G401.6 (cell line): Measurements from ENCODE around the gene TPGS1.

Experiments
- FAIRE-seq: peaks from 2 replicates; lab custom pipeline; 2012; peaks lifted over from hg19 to GRCh38; lab: Jason Lieb, UNC

Gene TPGS1

DNA sequence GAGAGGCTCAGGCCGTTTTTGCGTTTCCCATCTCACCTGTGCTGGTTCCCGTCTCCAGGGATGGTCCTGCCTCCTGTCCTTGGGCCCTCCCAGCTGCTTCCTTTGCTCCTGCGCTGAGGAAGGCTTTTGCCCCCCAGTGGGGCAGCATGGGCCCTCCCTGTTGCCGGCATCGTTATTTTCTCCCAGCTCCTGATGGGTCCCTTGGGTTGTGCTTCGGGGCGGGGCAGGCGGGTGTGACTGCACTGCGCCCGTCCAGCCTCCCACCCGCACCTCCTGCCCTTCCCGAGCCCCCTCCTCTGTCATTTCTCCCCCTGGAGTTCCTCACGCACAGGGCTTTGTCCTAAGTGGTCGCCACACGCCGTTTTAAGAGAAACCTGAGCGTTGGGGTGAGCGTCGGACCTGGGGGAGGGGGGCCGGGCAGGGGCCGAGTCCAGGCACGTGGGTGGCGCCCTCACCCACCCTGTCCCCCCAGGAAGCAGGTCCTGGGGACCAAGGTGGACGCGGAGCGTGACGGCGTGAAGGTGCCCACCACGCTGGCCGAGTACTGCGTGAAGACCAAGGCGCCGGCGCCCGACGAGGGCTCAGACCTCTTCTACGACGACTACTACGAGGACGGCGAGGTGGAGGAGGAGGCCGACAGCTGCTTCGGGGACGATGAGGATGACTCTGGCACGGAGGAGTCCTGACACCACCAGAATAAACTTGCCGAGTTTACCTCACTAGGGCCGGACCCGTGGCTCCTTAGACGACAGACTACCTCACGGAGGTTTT is 33.8 kb downstream of the TPGS1 start:
- FAIRE-seq: no peak

DNA sequence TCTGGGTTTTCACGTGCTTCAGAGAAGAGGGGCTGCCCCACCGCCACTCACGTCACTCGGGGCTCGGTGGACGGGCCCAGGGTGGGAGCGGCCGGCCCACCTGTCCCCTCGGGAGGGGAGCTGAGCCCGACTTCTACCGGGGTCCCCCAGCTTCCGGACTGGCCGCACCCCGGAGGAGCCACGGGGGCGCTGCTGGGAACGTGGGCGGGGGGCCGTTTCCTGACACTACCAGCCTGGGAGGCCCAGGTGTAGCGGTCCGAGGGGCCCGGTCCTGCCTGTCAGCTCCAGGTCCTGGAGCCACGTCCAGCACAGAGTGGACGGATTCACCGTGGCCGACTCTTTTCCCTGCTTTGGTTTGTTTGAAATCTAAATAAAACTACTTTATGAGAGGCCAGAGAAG is 34.4 kb downstream of the TPGS1 start:
- no peak for FAIRE-seq

DNA sequence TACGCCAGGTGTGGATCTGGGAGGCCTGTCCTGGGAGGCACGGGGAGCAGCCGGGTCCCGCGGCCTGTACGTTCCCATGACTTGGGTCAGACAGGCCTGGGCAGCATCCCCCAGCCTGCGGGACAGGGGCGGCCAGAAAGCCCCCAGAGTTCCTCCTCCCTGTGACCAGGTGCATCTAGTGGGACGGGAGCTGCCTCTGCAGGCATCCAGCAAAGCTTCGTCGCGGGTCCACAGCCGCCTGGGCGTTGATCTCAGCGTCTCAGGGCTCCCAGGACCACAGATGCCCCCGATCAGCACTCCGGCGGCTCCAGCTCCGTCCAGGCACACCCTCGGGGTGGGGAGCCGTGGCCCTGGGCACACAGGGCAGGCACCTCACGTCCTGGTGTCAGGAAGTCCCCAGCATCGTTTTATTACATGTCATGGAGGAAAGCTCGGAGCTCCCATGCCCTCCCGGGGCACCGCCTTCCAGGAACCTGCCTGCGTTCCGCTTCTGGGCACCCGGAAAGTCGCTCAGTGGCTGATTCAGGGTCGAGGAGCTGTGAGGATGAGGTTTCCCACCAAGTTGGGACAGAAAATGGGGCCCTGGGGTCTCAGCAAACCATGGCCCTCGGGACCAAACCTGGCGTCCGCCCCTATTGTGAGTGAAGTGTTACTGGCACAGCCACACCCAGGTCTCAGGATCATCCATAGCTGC is 35.0 kb downstream of the TPGS1 start:
- FAIRE-seq: no peak

DNA sequence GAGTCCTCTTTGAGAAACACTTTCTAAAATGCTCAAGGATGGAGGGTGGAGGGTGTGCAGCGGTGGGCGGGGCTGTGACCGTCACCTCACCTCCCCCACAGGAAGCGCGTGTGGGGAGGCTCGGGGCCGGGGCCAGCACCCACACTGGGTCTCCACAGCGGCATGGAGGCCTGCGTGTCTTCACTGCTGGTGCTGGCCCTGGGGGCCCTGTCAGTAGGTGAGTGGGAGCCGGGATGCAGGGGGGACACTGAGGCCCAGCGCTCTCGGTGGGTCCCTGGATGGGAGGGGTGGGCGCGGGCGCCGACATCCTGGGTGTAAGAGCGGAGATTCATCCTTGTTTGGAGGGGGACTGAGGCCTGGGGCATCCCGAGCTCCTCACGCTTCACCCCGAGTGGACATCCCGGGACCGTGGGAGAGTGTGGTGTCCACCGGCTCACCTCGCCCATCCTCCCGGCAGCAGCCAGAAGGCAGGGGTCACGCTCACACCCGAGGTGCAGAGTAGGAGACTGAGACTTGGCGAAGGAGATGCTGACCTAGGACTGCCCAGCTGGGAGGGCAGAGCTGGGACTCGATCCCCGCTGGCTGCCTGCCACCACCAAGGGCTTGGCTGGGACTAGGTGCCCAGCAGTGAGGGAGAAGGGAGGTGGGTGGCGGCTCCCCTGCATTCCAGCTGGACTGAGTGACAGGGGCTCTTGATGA is 36.8 kb downstream of the TPGS1 start, which contains the start of gene GZMM:
Gene GZMM (plus strand): TSS at position 144 of the 699 bp plus-strand sequence. CDS start 19 bp downstream, at position 163.
- no peak for FAIRE-seq

DNA sequence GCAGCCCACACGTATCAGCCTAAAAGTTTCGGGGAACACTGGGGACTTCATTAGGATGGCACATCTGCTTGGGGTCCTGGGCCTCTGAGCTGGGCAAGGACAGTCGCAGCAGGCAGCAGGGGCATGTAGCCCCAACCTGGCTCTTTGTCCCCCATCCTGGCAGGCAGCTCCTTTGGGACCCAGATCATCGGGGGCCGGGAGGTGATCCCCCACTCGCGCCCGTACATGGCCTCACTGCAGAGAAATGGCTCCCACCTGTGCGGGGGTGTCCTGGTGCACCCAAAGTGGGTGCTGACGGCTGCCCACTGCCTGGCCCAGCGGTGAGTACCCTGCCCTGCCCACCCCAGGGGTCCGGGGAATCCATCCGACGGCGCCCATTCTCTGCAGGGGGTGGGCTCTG is 39.8 kb downstream of the TPGS1 start:
- no peak for FAIRE-seq

DNA sequence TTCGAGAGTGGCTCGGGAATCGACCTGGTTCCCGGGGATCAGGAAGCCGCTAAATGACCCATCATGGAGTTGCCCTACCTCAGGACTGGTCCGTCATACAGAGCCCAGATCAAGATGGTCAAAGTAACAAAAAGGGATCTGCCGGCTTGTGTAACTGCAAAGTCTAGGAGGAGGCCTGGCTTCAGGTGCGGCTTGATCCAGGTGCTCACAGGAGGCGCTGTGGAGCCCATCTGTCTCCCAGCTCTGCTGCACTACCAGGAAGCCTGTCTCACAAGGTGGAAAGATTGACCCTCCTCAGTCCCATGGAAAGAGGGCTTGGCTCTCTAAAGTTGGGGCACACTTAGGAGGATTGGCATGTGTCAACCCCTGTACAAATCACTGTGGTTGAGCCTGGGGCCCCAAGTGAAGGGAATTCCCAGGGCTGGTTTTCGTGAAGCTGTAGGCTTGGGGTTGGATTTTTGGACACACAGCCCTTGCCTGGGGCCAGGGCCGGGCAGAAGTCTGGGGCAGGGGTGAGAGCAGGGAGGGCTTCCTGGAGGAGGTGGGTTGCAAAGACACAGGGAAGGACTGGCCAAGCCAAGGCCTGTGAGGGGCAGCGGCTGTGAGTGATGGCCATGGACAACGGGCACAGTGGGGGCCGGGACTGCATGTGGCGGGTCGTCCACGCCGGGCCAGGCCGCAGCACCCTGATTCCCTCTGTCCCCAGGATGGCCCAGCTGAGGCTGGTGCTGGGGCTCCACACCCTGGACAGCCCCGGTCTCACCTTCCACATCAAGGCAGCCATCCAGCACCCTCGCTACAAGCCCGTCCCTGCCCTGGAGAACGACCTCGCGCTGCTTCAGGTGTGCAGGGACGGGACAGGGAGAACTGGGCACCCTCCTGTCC is 40.8 kb downstream of the TPGS1 start:
- no peak for FAIRE-seq

DNA sequence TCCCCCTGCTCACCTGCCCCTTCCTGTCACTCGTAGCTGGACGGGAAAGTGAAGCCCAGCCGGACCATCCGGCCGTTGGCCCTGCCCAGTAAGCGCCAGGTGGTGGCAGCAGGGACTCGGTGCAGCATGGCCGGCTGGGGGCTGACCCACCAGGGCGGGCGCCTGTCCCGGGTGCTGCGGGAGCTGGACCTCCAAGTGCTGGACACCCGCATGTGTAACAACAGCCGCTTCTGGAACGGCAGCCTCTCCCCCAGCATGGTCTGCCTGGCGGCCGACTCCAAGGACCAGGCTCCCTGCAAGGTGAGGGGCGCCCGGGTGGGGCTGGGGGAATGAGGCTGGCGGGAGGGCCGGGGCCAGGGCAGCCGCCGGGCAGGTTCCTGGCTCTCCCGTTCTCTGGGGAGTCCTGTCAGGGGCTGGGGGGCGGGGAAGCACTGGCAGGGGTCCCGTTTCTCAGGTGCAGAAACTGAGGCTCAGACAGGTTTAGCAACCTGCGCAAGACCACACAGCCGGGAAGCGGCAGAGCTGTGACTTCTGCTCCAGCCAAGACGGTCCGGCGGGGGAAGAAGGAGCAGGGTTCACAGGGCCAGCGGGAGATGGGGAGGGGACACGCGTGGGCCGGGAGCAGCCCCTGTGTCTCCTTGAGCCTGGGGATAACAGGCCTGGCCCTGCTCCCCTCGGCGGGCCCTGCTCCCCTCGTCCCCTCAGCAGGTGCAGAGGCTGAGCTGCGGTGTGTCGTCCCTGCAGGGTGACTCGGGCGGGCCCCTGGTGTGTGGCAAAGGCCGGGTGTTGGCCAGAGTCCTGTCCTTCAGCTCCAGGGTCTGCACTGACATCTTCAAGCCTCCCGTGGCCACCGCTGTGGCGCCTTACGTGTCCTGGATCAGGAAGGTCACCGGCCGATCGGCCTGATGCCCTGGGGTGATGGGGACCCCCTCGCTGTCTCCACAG is 41.9 kb downstream of the TPGS1 start:
- FAIRE-seq: no peak

DNA sequence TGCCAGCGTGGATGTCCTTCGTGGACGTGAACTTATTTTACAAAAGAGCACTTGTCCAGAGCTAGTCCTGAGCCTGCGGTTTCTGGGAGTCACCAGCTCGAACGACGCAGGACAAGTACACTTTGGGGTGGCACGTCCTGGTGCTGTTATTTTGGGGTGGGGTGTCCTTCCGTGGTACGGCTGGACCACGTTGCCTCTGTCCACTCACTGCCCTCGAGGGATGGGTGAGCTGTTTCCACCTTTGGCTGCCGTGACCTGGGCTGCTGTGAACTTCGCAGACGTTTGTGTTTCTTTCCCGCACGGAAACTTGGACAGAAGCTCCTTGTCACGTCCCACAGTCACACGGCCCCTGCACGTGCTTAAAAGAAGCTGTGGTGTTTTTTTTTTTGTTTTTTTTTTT is 47.5 kb downstream of the TPGS1 start:
- no peak for FAIRE-seq

DNA sequence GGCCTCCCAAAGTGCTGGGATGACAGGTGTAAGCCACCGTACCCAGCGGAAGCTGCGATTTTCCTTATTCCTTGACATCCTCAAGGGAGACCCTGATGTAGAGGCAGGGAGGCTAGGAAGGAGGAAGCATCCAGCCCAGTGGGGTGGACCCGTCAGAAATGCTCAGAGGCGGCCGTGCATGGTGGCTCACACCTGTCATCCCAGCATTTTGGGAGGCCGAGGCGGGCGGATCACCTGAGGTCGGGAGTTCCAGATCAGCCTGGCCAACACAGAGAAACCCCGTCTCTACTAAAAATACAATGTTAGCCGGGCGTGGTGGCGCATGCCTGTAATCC is 48.1 kb downstream of the TPGS1 start:
- no peak for FAIRE-seq

DNA sequence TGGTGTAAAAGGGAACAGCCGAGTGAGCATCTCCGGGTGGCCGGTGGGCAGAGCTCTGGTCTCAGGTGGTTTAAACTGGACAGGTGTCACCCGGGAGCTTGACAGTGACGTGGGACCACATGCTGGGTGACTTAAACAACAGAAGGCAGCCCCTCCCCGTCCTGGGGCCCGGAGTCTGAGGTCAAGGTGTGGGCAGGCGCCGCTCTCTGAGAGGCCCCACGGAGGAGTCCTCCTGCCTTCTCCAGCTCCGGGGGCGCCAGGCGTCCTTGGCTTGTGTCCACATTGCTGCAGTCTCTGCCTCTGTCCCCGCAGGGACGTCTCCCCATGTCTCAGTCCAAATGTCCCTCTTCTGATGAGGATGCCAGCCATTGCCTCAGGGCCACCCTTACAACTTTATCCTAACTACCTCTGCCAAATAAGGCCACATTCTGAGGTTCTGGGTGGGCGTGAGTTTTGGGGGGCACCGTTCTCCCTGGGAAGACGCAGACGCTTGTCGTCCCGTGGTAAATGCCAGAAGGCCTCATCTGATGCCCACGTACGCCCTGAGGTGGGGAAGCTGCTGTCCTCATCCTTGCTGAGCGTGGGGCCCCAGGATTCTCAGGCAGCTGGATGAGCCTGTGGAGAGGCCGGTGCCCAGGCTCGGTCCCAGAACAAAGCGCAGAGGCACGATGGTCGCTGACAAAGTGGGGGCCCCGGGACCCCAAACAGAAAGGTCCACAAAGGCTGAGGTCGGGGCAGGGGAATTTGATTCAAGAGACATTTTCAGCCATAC is 49.5 kb downstream of the TPGS1 start:
- FAIRE-seq: no peak

DNA sequence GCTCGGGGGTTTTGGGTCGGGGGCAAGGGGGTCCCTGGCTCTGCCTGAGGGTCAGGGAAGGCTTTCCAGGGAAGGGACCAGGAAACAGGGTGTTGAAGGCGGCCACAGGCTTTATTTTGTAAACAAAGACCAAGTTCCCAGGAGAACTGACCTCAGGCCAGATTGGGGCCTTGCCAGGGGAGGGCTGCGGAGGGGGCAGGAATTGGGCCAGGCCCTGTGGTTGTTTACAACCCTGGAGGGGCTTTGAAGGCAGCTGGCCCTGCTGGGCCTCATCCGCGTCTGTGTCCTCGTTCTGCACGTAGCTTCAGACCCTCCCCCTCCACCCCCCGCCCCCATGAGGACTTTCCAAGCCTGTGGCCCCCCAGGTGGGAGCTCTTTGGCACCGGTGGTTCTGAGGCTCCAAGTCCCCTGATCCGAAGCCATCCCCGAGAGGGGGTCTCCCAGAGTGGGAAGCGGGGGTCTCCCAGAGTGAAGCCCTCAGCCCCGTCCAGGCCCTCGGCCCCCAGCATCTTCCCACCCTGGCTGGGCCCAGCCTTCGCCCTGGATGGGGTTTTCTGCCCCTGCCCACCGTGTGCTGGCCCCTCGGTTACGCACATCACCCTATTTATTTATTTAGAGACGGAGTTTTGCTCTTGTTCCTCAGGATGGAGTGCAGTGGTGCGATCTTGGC is 51.6 kb downstream of the TPGS1 start:
- FAIRE-seq: no peak

DNA sequence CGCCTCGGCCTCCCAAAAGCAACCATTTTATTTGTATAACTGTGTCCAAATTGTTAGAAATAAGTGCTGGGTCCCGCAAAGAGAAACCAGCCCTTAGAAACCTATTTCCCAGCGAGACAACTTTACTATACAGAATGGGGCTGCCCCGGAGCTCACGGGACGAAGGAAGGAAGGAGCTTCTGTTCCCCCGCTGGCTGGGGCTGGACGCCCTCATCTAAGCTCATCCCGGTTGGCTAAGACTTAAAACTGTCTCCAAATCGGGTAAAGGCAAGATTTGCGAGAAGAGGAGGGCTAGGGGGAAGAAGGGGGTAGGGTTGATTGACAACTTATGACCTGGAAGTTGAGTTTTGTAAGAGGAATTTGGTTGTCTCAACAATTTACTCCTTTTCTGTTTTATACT is 52.8 kb downstream of the TPGS1 start:
- FAIRE-seq: no peak

DNA sequence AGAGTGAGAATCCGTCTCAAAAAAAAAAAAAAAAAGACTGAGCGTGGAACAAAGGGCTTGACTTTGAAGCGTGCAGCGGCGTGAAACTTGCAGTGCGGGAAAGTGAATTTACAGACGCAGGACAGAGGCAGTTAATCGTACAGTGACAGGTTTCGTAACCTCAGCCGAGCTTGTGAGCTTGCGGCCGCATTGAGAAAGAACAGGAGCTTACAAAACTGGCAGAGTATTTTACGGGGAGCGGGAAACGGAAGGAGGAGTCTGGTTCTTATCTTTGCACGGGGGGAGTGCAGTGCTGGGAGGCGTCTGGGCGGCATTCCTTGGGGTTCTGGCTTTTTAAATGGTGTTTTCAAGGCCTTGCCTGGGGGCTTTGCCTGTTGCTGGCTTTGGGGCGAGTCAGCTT is 59.1 kb downstream of the TPGS1 start:
- FAIRE-seq: no peak

DNA sequence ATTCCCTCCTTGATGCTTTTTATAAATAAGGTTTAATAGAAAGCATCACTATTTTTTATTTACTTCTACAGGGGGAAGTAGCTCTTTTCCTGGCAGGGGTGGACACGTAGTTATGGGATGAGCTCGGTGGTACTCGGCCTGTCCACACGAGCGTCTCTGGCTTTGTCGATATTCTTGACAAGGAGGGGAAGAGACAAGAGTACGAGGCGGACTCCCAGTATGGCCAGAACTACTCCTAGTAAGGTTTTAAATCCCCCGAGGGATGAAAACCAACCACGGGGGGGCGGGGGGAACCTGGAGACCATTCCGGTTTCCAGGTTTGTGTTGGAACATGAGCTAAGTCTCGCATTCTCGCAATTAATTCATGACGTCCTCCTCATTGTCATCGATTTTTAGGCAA is 59.5 kb downstream of the TPGS1 start:
- no peak for FAIRE-seq

DNA sequence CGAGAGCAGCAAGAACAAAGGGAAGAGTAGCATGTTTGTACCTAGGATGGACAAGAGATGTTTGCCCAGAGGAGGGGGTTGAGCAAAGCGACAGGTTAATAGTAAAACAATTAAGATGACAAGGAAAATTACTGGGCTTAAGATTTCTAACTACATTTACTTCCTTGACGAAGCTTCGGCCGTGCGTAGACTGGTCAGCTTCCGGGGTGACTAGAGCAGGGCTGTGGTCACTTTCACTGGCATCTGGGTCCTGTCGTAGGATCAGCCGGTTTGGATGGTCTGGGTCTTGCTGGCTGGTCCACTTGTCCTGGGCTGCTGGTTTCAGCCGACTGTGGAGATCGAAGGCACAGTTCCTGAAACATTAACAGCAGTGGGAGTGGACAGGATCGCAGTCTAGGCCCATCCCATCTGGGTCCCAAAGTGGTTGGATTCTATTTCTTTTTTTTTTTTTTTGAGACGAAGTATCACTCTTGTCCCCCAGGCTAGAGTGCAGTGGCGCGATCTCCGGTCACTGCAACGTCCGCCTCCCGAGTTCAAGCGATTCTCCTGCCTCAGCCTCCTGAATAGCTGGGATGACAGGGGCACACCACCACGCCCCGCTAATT is 60.1 kb downstream of the TPGS1 start:
- FAIRE-seq: no peak
